ENCODE data around the gene PATJ. TPM values are rescaled to one million over a fixed set of nuclear protein-coding genes. Genes with fewer than 3 reads are reported as not detected.

Gene PATJ
- total RNA-seq, 1 experiment from 2014 or later, result 57.9 TPM

GRCh38 chr1:62188111-62188510 lies 445.8 kb downstream of the PATJ start (continued):
- TF ChIP-seq ZSCAN18 (CRISPR knock-in tag; IDR thresholded peaks at IDR 0.05), result no peak
- no peak for TF ChIP-seq ZBTB43 (CRISPR knock-in tag; IDR thresholded peaks at IDR 0.05)
- TF ChIP-seq ZNF396 (CRISPR knock-in tag; IDR thresholded peaks at IDR 0.05; ENCODE audit: borderline replicate concordance), result no peak
- no peak for TF ChIP-seq USF1 (CRISPR knock-in tag; IDR thresholded peaks at IDR 0.05)
- TF ChIP-seq AFF4 (CRISPR knock-in tag; IDR thresholded peaks at IDR 0.05; ENCODE audit: borderline replicate concordance), result no peak

- peak within 1 kb of the TSS; percentile 91 for H3K4me3 Mint-ChIP-seq
- no peaks in the 10 kb centered on the region; the same call in 1 of the 2 replicates for H3K27me3 Mint-ChIP-seq (ENCODE audit: low read depth)
- ChIA-PET POLR2A (interaction anchor here (1.0 to 1.2 kb wide), 2 partner anchors 10 to 19 kb away, joined by 3 to 4 read pairs; no protein-coding TSS in a partner anchor), CTCF (no interaction called here)
- ATAC-seq (peak; percentile 86), DNase-seq (ENCODE audit: low spot score) (peak; percentile 94)
- peaks cover 46% of the 10 kb centered on the region for H3K4me1 Mint-ChIP-seq
- H3K9me3 Mint-ChIP-seq, result peaks cover 5% of the 10 kb centered on the region; the same call in 1 of the 2 replicates
- H3K36me3 Mint-ChIP-seq, result peaks cover 44% of the 10 kb centered on the region
- peak within 1 kb of the TSS; percentile 97 for H3K27ac Mint-ChIP-seq
- TF ChIP-seq CDX4 (CRISPR knock-in tag; IDR thresholded peaks at IDR 0.05; ENCODE audit: borderline replicate concordance), result no peak
- 0 out of 2 replicates have a peak, but pooled peaks have one; percentile 33 for TF ChIP-seq MLX (CRISPR knock-in tag; IDR thresholded peaks at IDR 0.05)
- TF ChIP-seq TEAD1 (CRISPR knock-in tag; IDR thresholded peaks at IDR 0.05), result peak; percentile 95
- TF ChIP-seq RORB (CRISPR knock-in tag; IDR thresholded peaks at IDR 0.05), result no peak
- peak; percentile 86; the same call in 1 of the 2 replicates for TF ChIP-seq NR3C1 (CRISPR knock-in tag; conservative IDR thresholded peaks at IDR 0.05; ENCODE audit: low read depth)
- TF ChIP-seq OVOL2 (CRISPR knock-in tag; IDR thresholded peaks at IDR 0.05; ENCODE audit: borderline replicate concordance), result no peak
- TF ChIP-seq ZNF317 (CRISPR knock-in tag; IDR thresholded peaks at IDR 0.05; ENCODE audit: borderline replicate concordance, low read depth), result peak; percentile 76
- no peak for TF ChIP-seq ZSCAN18 (CRISPR knock-in tag; IDR thresholded peaks at IDR 0.05)
- 0 out of 2 replicates have a peak, but pooled peaks have one; percentile 57 for TF ChIP-seq RELA (CRISPR knock-in tag; IDR thresholded peaks at IDR 0.05; ENCODE audit: borderline replicate concordance)
- TF ChIP-seq SMAD3 (CRISPR knock-in tag; IDR thresholded peaks at IDR 0.05; ENCODE audit: borderline replicate concordance), result no peak
- TF ChIP-seq IRF2 (CRISPR knock-in tag; IDR thresholded peaks at IDR 0.05; ENCODE audit: borderline replicate concordance, low read depth), result 0 out of 2 replicates have a peak, but pooled peaks have one; percentile 48
- TF ChIP-seq NR2C2 (CRISPR knock-in tag; IDR thresholded peaks at IDR 0.05), result no peak
- TF ChIP-seq CREB1 (CRISPR knock-in tag; IDR thresholded peaks at IDR 0.05), result no peak
- peak; percentile 37 for TF ChIP-seq NFYB (CRISPR knock-in tag; conservative IDR thresholded peaks at IDR 0.05; ENCODE audit: low read depth)
- peak; percentile 58; the same call in 1 of the 2 replicates for TF ChIP-seq CREM (CRISPR knock-in tag; IDR thresholded peaks at IDR 0.05)
- peak; percentile 48; the same call in 1 of the 2 replicates for TF ChIP-seq ZNF263 (CRISPR knock-in tag; IDR thresholded peaks at IDR 0.05; ENCODE audit: low read depth)
- 0 out of 2 replicates have a peak, but pooled peaks have one; percentile 22 for TF ChIP-seq NR1H2 (CRISPR knock-in tag; IDR thresholded peaks at IDR 0.05)
- 0 out of 2 replicates have a peak, but pooled peaks have one; percentile 8 for TF ChIP-seq ZNF138 (CRISPR knock-in tag; conservative IDR thresholded peaks at IDR 0.05)
These were observed 452.6 kb downstream of the PATJ start, which contains the start of gene L1TD1 for GRCh38 chr1:62194651-62195544. Gene L1TD1, plus strand, starts transcription at chr1:62194849. Its CDS starts 11,780 bp downstream, at chr1:62206629.

All from WTC11 (cell line).